WERI-Rb-1 (cell line): Measurements from ENCODE around the gene AFF1.
"Not testable (repeated sequence)": the region's sequence is repeated elsewhere in the genome, so short reads cannot be mapped to it uniquely, and the experiment has no call there.

Experiments
- DNase-seq: peaks from one replicate; pipeline ENCODE4 v3.0.0-alpha.2; 2020
- H3K27ac ChIP-seq: fragments of 250-450 bp; sonication (Bioruptor Pico); 2 replicates; pipeline ENCODE4 v1.5.1; 2020; ENCODE audit warnings: mild to moderate bottlenecking, moderate library complexity
- H3K27me3 ChIP-seq: fragments of 250-450 bp; sonication (Bioruptor Pico); 2 replicates; pipeline ENCODE4 v1.5.1; 2021; ENCODE audit warnings: mild to moderate bottlenecking, low read depth, moderate library complexity; ENCODE audit not compliant: insufficient read depth, severe bottlenecking
- H3K36me3 ChIP-seq: fragments of 250-450 bp; sonication (Bioruptor Pico); 2 replicates; pipeline ENCODE4 v1.5.1; 2020; ENCODE audit warnings: mild to moderate bottlenecking, moderate library complexity
- H3K4me3 ChIP-seq: 2 replicates; pipeline ENCODE4 v1.5.1; 2011; ENCODE audit warnings: low read depth, mild to moderate bottlenecking, control low read depth, low read length
- H3K9me3 ChIP-seq: fragments of 250-450 bp; sonication (Bioruptor Pico); 2 replicates; pipeline ENCODE4 v1.5.1; 2021; ENCODE audit warnings: mild to moderate bottlenecking, moderate library complexity; ENCODE audit not compliant: severe bottlenecking
- CTCF ChIP-seq: IDR thresholded peaks from 2 replicates; pipeline ENCODE4 v1.5.1; 2011; ENCODE audit warnings: low read depth, mild to moderate bottlenecking, control low read depth, inconsistent platforms, low read length

Gene AFF1

GRCh38 chr4:87010192-87010591, 75.4 kb downstream of the AFF1 start:
- Histone ChIP-seq H3K4me3 (no peak overlapping the region), H3K9me3 (no peaks in the 10 kb centered on the region), H3K27me3 (no peaks in the 10 kb centered on the region), H3K36me3 (no peaks in the 10 kb centered on the region; the same call in 1 of the 2 replicates), H3K27ac (no peak overlapping the region)
- no peak for DNase-seq
- TF ChIP-seq CTCF = no peak

GRCh38 chr4:87011340-87012034, 76.7 kb downstream of the AFF1 start:
- no peak overlapping the region for H3K4me3 ChIP-seq
- no peaks in the 10 kb centered on the region; the same call in 1 of the 2 replicates for H3K36me3 ChIP-seq
- H3K27me3 ChIP-seq = no peaks in the 10 kb centered on the region
- no peaks in the 10 kb centered on the region for H3K9me3 ChIP-seq
- H3K27ac ChIP-seq = no peak overlapping the region
- TF ChIP-seq CTCF = no peak
- no peak for DNase-seq

- H3K27ac ChIP-seq = no peak overlapping the region
Observed at GRCh38 chr4:87012265-87012953, 77.6 kb downstream of the AFF1 start.

DNA sequence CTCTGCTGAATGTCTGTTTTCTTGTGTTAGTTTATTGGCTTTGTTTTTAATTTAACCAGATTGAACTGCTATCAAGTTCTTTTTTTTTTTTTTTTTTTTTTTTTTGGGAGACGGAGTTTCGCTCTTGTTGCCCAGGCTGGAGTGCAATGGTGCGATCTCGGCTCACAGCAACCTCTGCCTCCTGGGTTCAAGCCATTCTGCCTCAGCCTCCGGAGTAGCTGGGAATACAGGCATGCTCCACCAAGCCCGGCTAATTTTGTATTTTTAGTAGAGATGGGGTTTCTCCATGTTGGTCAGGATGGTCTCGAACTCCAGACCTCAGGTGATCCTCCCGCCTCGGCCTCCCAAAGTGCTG, 78.1 kb downstream of the AFF1 start:
- not testable (repeated sequence) for H3K27me3 ChIP-seq, H3K9me3 ChIP-seq, H3K36me3 ChIP-seq, H3K27ac ChIP-seq, DNase-seq, H3K4me3 ChIP-seq

More at GRCh38 chr4:87012265-87012953, 77.6 kb downstream of the AFF1 start:
- DNase-seq = no peak
- TF ChIP-seq CTCF = no peak
- Histone ChIP-seq H3K27me3 (no peaks in the 10 kb centered on the region), H3K4me3 (no peak overlapping the region), H3K36me3 (no peaks in the 10 kb centered on the region), H3K9me3 (no peaks in the 10 kb centered on the region)

DNA sequence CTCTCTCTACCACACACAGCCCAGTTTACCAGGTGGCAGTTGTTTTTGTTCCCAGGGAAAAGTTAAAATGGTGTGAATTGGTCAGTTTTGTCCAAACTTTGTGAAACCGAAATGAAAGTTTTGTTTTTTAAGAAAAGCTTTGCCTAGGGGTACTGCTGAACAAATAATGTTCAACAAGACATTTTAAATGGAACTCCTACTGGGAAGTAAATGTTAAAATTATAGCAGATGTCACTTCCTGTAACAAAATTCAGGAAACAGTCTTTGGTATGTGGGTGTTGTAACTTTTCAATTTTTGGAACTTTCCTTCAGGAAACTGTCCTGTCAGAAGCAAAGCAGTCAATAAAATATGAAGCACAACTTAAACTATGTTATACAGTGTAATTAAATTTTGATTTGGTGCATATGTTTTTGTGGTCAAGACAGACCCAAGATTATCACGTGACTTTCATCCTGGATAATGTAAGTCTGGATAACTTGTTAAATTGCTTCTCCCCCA, 79.5 kb downstream of the AFF1 start:
- DNase-seq = no peak
- Histone ChIP-seq H3K9me3 (no peaks in the 10 kb centered on the region), H3K27me3 (no peaks in the 10 kb centered on the region), H3K36me3 (no peaks in the 10 kb centered on the region), H3K4me3 (no peak overlapping the region), H3K27ac (no peak overlapping the region)
- no peak for TF ChIP-seq CTCF

DNA sequence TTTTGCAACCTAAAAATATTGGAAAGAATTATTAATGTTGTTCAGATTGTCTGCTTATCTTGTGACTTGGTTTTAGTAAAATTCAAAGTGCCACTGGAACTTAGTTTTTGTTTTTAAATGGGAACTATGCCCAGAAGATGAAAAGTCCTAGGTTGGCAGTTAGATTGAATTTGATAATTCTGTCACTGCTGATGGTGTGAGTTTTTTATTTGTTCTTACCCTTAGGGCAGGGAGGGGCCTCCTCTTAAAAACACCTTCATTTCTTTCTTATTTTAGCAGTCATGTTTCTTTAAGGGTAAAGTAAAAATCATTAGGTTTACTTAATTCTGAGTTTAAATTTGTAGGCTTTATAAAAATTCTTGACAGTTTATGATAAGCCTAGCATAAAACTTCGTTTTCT, 80.6 kb downstream of the AFF1 start:
- TF ChIP-seq CTCF = no peak
- no peaks in the 10 kb centered on the region; the same call in 1 of the 2 replicates for H3K36me3 ChIP-seq
- DNase-seq = no peak
- H3K4me3 ChIP-seq = no peak overlapping the region
- no peaks in the 10 kb centered on the region for H3K27me3 ChIP-seq
- no peak overlapping the region for H3K27ac ChIP-seq
- H3K9me3 ChIP-seq = no peaks in the 10 kb centered on the region
